Stimulated activated CD8-positive, alpha-beta memory T cell treated with anti-CD3 and anti-CD28 coated beads, Interleukin-15, amount 100 ng/mL, for 4 hours (primary cell): ENCODE results near the gene HILPDA.
A peak's percentile ranks its signal among the peaks of the same experiment; 100 is the strongest.
"Not testable (repeated sequence)": the region's sequence is repeated elsewhere in the genome, so short reads cannot be mapped to it uniquely, and the experiment has no call there.

Experiments
- DNase-seq, 2 donors: peaks; one replicate each; pipeline ENCODE4 v3.0.0-alpha.2; 2020; ENCODE audit warnings: low read depth in 2 of 2

The HILPDA gene

DNA sequence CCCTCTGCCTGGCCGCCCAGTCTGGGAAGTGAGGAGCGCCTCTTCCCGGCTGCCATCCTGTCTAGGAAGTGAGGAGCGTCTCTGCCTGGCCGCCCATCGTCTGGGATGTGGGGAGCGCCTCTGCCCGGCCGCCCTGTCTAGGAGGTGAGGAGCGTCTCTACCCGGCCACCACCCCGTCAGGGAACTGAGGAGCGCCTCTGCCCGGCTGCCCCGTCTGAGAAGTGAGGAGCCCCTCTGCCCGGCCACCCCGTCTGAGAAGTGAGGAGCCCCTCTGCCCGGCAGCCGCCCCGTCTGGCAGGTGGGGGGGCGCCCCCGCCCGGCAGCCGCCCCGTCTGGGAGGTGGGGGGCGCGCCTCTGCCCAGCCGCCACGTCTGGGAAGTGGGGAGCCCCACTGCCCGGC lies 7.7 kb downstream of the HILPDA start:
- DNase-seq, result not testable (repeated sequence)

DNA sequence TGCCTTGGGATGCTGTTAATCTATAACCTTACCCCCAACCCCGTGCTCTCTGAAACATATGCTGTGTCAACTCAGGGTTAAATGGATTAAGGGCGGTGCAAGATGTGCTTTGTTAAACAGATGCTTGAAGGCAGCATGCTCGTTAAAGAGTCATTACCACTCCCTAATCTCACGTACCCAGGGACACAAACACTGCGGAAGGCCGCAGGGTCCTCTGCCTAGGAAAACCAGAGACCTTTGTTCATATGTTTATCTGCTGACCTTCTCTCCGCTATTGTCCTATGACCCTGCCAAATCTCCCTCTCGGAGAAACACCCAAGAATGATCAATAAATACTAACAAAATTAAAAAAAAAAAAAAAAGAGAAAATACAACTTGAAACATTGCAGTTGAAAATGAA lies 8.3 kb downstream of the HILPDA start:
- not testable (repeated sequence) for DNase-seq

DNA sequence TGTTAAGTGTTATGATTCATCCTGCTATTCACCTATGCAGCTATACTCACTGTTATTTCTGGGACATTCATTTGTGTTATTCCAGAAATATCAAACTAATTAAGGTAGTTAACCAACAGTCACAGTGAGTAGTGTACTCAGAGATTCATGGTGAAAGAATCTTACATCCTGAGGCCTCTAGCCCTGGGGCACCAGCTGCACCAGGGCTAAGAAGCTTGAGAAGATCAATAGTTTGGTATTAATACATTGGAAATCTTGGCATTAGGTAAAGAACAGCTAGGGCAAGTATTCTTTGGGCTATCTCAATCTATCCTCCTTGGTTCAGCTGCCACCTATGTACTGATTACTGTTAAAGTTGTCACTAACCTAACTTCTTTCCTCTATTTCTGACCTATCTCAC lies 11.2 kb downstream of the HILPDA start:
- DNase-seq, result not testable (repeated sequence)

DNA sequence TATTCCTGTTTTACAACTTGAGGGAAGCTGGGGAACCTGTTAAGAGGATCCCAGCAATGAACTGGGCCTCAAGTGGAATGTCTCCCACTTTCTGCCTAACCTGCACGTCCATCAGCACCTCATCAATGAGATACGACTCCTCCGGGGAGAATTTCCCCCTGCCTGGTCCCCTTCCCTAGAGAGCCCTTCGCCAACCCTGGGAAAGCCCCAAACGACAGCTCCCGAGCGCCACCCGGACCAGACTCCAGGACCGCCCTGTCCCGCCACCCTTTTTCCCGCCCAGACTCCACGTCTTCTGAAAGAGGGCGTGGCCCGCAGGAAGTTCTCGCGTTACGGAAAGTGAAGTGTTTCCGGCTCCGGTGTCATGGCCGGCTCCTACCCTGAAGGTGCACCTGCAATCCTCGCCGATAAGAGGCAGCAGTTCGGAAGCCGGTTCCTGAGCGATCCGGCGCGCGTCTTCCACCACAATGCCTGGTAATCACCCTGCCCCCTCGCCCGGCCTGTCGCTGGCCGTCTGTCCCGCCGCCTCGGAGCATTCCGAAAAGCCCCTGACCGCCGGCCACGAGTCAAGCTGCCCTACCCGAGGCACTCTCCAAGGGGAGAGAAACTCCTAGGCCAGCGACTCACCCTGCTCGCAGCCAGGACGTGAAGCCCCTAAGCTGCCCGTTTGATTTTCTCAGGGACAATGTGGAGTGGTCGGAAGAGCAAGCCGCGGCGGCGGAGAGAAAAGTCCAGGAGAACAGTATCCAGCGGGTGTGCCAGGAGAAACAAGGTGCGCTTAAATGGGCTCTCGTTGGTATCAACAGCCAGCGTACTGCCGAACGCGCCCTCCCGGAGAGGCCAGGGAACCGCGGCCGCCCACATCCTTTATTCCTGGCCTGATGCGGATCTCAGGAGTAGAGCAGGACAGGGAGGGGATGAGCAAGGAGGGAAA lies 21.0 kb downstream of the HILPDA start, which contains the start of gene METTL2B:
TSS of gene METTL2B (plus strand) at position 347 of the 934 bp plus-strand sequence. CDS start at position 365, 18 bp downstream.
- peak; percentile 71 to 84 for DNase-seq

DNA sequence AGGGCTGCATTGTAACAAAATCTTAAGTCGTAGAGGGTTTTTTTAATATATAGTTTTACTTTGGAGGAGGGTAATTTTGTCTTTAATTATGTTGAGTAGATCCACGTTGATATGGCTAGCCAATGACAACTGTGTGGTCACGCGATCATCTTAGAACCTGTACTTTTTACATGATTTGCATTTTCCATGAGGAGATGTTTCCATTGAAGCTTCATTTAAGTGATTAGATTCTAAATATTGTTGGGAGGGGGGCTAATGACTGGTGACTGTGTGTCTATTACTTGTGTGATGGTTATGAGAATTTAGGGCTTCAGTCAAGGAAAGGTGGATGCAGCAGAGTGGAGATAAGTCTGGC lies 21.6 kb downstream of the HILPDA start:
- DNase-seq, result not testable (repeated sequence)

DNA sequence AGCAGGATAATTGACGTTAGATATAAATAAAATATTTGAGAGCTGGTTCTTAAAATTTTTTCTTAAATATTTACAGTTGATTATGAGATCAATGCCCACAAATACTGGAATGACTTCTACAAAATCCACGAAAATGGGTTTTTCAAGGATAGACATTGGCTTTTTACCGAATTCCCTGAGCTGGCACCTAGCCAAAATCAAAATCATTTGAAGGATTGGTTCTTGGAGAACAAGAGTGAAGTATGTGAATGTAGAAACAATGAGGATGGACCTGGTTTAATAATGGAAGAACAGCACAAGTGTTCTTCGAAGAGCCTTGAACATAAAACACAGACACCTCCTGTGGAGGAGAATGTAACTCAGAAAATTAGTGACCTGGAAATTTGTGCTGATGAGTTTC lies 23.4 kb downstream of the HILPDA start:
- DNase-seq, result not testable (repeated sequence)

DNA sequence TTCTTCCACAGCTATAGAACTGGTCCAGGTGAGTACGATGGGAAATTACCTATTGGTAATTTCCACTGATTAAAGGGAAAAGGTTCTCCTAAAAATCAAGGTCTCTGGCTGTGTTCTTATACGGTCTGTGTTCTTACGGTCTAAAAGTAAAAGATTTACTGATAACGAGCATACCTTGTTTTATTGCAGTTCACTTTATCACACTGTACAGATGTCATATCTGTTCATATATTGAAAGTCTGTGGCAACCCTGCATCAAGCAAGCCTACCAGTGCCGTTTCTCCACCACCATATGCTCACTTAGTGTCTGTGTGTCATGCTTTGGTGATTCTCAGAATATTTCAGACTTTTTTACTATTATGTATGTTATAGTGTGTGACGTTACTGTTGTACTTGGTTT lies 32.5 kb downstream of the HILPDA start:
- DNase-seq, result not testable (repeated sequence)

DNA sequence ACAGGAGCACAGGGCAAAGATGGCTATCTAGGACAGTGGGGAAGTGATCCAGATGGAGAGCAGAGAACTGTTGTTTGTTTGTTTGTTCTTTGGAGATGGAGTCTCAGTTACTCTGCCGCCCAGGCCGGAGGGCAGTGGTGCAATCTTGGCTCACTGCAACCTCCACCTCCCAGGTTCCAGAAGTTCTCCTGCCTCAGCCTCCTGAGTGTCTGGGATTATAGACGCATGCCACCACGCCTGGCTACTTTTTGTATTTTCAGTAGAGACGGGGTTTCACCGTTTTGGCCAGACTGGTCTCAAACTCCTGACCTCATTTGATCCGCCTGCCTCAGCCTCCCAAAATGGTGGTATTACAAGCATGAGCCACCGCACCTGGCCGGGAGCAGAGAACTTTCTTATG lies 41.7 kb downstream of the HILPDA start:
- DNase-seq, result no peak

DNA sequence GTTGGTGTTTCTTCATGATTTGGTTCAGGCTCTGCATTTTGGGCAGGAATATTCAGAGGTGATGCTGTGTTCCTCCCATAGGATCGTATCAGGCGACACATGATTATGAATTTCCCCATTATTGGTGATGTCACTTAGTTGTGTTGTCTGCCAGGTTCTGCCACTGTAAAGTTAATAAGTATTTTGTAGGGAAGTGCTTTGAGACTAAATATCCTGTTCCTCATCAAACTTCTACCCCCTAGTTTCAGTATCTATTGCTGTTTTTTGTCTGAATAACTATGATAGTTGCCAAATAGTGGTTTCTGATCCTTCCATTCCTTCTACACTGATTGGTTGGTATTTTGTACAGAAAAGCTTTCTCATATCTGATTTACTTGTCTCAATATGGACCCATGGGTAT lies 49.7 kb downstream of the HILPDA start:
- DNase-seq, result not testable (repeated sequence)

DNA sequence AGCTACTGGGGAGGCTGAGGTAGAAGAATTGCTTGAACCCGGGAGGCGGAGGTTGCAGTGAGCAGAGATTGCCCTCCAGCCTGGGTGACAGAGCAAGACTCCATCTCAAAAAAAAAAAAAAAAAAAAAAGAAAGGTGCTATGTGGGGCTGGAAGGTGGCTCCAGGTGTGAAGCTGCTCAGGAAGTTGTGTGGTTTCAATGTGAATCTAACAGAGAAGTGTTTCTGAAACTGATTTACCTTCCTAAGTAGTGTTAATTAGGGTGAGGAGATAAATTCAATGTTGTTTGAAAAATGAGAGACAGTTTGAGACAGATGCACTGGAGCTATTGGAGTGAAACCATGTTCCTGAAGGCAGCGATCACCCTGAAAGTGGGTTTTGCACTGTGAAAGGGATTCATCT lies 51.1 kb downstream of the HILPDA start:
- not testable (repeated sequence) for DNase-seq

DNA sequence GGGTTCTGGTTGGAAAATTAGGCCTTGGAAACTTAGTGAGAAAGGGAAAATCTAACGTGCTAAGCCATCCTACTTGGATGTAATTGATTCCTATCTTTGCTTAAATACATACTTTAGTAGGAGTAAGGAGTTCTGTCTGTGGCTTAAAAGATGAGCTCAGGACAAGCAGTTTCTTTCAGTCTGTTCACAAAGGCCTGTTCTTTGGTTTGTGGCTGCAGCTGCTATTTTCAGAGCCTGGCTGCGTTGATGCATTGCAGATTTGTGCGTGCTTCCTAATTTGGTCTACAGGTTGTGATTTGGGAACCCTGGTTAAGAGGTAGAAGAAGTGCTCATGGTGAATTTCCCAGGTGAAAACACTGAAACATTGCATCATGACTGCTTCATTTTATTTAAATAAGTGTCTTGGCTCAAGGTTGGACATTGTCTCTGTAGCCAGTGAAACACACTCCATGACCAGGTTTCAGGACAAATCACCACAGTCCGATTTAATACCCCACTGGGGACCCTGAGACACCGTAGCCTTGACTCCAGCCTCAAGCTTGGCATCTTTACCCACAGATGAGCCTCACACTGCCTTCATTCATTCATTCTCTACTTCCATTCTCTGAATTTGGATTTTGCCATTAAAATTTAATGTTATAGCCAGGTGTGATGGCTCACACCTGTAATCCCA lies 51.8 kb downstream of the HILPDA start:
- not testable (repeated sequence) for DNase-seq
